Endothelial cell of umbilical vein (primary cell): ENCODE data around the gene CDC14B. TPM values are rescaled to one million over a fixed set of nuclear protein-coding genes. Genes with fewer than 3 reads are reported as not detected.

Experiments
- BruUV-seq: library from RNA; stranded (reverse); fragments of 400-500 nt; replicated peaks from 2 replicates; lab custom pipeline; 2021; lab: Mats Ljungman, UMichigan
- CTCF ChIA-PET: fragments of 300-600, 350-600 bp; sonication (Branson Sonifier 250); formaldehyde crosslinking; loops from one replicate; lab custom pipeline; 2021; ENCODE audit warnings: antibody characterized with exemption, inconsistent platforms; lab: Charles Lee
- POLR2A ChIA-PET: fragments of 300-600, 350-600 bp; sonication (Branson Sonifier 250); formaldehyde crosslinking; loops from one replicate; lab custom pipeline; 2021; ENCODE audit warnings: antibody characterized with exemption, inconsistent platforms; lab: Charles Lee
- DNase-seq: peaks from one replicate; pipeline ENCODE4 v3.0.0-alpha.2; 2011; ENCODE audit warnings: low read depth, low spot score
- FAIRE-seq: peaks from 2 replicates; lab custom pipeline; 2011; peaks lifted over from hg19 to GRCh38; lab: Jason Lieb, UNC
- H2AFZ ChIP-seq: 2 replicates; pipeline ENCODE4 v1.6.0; 2012; ENCODE audit warnings: low read depth, low read length, control low read depth, inconsistent platforms
- H3K27ac ChIP-seq: 2 replicates; pipeline ENCODE4 v1.5.1; 2011; ENCODE audit warnings: low read depth, mild to moderate bottlenecking, control low read depth, low read length, moderate library complexity; ENCODE audit not compliant: insufficient read depth
- H3K27me3 ChIP-seq, 2 experiments: 2 replicates each; pipeline versions ENCODE4 v1.6.0 to v1.6.1; 2011; ENCODE audit warnings: low read length in 2 of 2, mixed read lengths in 1 of 2; ENCODE audit not compliant: control insufficient read depth in 2 of 2, insufficient read depth in 2 of 2
- H3K36me3 ChIP-seq, 2 experiments: 2 replicates in 1 of 2; 3 replicates in 1 of 2; pipeline ENCODE4 v1.5.1; 2011; ENCODE audit warnings: low read length in 2 of 2, mild to moderate bottlenecking in 1 of 2, moderate library complexity in 1 of 2; ENCODE audit not compliant: control insufficient read depth in 2 of 2, insufficient read depth in 2 of 2; ENCODE audit errors: extremely low read depth in 1 of 2
- H3K4me1 ChIP-seq: 3 replicates; pipeline ENCODE4 v1.5.1; 2011; ENCODE audit warnings: mild to moderate bottlenecking, low read length; ENCODE audit not compliant: control insufficient read depth, insufficient read depth; ENCODE audit errors: extremely low read depth
- H3K4me2 ChIP-seq: 2 replicates; pipeline ENCODE4 v1.6.1; 2011; ENCODE audit warnings: low read length, control low read depth, mixed read lengths; ENCODE audit not compliant: insufficient read depth
- H3K4me3 ChIP-seq, 3 experiments: fragments of 200-600 bp in 1 of 3; sonication (generic), shearing (Covaris generic) in 1 of 3; replicated peaks in 1 of 3; 2 replicates each; pipeline ENCODE4 v1.5.1; 2011 to 2016; ENCODE audit warnings: control low read depth in 3 of 3, low read length in 3 of 3, mild to moderate bottlenecking in 2 of 3, inconsistent platforms in 1 of 3, low read depth in 1 of 3, moderate library complexity in 1 of 3; ENCODE audit not compliant: insufficient read depth in 1 of 3
- H3K79me2 ChIP-seq: 2 replicates; pipeline ENCODE4 v1.6.0; 2012; ENCODE audit warnings: low read length, inconsistent platforms; ENCODE audit not compliant: control insufficient read depth, insufficient read depth
- H3K9ac ChIP-seq: replicated peaks from 2 replicates; pipeline ENCODE3; 2011; ENCODE audit warnings: low read length, control low read depth; ENCODE audit not compliant: insufficient read depth; ENCODE audit errors: extremely low read depth
- H3K9me1 ChIP-seq: replicated peaks from 3 replicates; pipeline ENCODE4 v1.6.0; 2011; ENCODE audit warnings: mild to moderate bottlenecking, low read length; ENCODE audit not compliant: control insufficient read depth, insufficient read depth; ENCODE audit errors: extremely low read depth
- H3K9me3 ChIP-seq: replicated peaks from 2 replicates; pipeline ENCODE4 v1.5.1; 2012; ENCODE audit warnings: low read length, inconsistent platforms; ENCODE audit not compliant: control insufficient read depth, insufficient read depth
- H4K20me1 ChIP-seq: replicated peaks from 2 replicates; pipeline ENCODE3; 2011; ENCODE audit warnings: mild to moderate bottlenecking, low read length; ENCODE audit not compliant: control insufficient read depth, insufficient read depth; ENCODE audit errors: extremely low read depth
- GATA2 ChIP-seq: IDR thresholded peaks from 2 replicates; pipeline ENCODE4 v1.7.0; 2011; ENCODE audit warnings: low read depth, mild to moderate bottlenecking, moderate library complexity, mixed read lengths, low read length; ENCODE audit not compliant: insufficient read length, insufficient read depth
- JUN ChIP-seq: IDR thresholded peaks from 2 replicates; pipeline ENCODE4 v1.6.1; 2011; ENCODE audit warnings: borderline replicate concordance, low read depth; ENCODE audit not compliant: insufficient read length, insufficient read depth
- MYC ChIP-seq: IDR thresholded peaks from one replicate; pipeline ENCODE4 v1.6.1; 2011; ENCODE audit warnings: mild to moderate bottlenecking, low read depth, low read length
- POLR2A ChIP-seq: IDR thresholded peaks from 2 replicates; pipeline ENCODE4 v1.6.1; 2012; ENCODE audit warnings: low read depth, mild to moderate bottlenecking, control low read depth, low read length
- POLR2AphosphoS5 ChIP-seq: IDR thresholded peaks from 2 replicates; pipeline ENCODE4 v1.6.1; 2012; ENCODE audit warnings: low read depth, mild to moderate bottlenecking, control low read depth, low read length, moderate library complexity; ENCODE audit not compliant: insufficient read depth
- dilution Hi-C: fragments of 300-500 bp; cut with MboI; formaldehyde crosslinking; loops from one replicate; pipeline ENCODE4 v1.15.0; 2019; ENCODE audit warnings: low sequenced_read_pairs; ENCODE audit not compliant: extremely low pct_ligation_motif_present
- intact Hi-C: fragments of 100-400 bp; cut with micrococcal nuclease; formaldehyde crosslinking; loops from one replicate; pipeline ENCODE4 v1.10.0; 2022
- polyA plus RNA-seq, 4 experiments: library from polyadenylated mRNA; depleted of rRNA in 3 of 4; stranded (reverse) in 3 of 4; unstranded in 1 of 4; fragments of >200 nt; gene quantifications; 2 replicates each; pipeline versions ENCODE4 v1.2.1 to v1.2.3, GENCODE V29; 2011 to 2012; ENCODE audit warnings: missing spikeins in 1 of 4
- total RNA-seq: library from RNA; stranded (reverse); gene quantifications from 2 replicates; pipeline ENCODE4 v1.2.3, GENCODE V29; 2021

The CDC14B gene
- total and polyA plus RNA-seq, 2 donors (not counting 3 experiments of a cell fraction or from before 2014, with no cell fraction given) = 0.39 to 0.93 TPM

GRCh38 chr9:96492993-96493531, 126.6 kb downstream of the CDC14B start:
- no peak for DNase-seq
- H3K4me2 ChIP-seq = no peak overlapping the region
- H3K36me3 ChIP-seq = peaks cover 3% of the 10 kb centered on the region in 2 experiments
- POLR2A ChIA-PET = no interaction called here
- H3K9me1 ChIP-seq = no peaks in the 10 kb centered on the region
- CTCF ChIA-PET = no interaction called here
- no peaks in the 10 kb centered on the region for H3K4me1 ChIP-seq
- no TSS peak for BruUV-seq
- no peaks in the 10 kb centered on the region for H3K27me3 ChIP-seq
- H3K79me2 ChIP-seq = no peaks in the 10 kb centered on the region
- H3K9me3 ChIP-seq = no peaks in the 10 kb centered on the region
- H3K27ac ChIP-seq = no peak overlapping the region
- no peak overlapping the region for H3K9ac ChIP-seq
- FAIRE-seq = no peak
- no peaks in the 10 kb centered on the region for H4K20me1 ChIP-seq
- no peak overlapping the region for H3K4me3 ChIP-seq
- no peak overlapping the region for H2AFZ ChIP-seq
- intact Hi-C loops (no loop called here), dilution Hi-C loops (no loop called here)
- TF ChIP-seq GATA2 (no peak), POLR2AphosphoS5 (no peak), MYC (no peak)

- no peak overlapping the region for H3K4me2 ChIP-seq
- H3K27me3 ChIP-seq = no peaks in the 10 kb centered on the region
- intact Hi-C loops = no loop called here
- POLR2A ChIA-PET = no interaction called here
- no peak for DNase-seq
- BruUV-seq = no TSS peak
- TF ChIP-seq POLR2A (no peak), JUN (no peak)
- dilution Hi-C loops = no loop called here
- no peaks in the 10 kb centered on the region for H4K20me1 ChIP-seq
- H3K27ac ChIP-seq = no peak overlapping the region
- CTCF ChIA-PET = no interaction called here
- no peak overlapping the region for H2AFZ ChIP-seq
- H3K36me3 ChIP-seq = peaks cover 3% of the 10 kb centered on the region in 2 experiments
- H3K4me3 ChIP-seq = no peak overlapping the region
- no peaks in the 10 kb centered on the region for H3K9me1 ChIP-seq
- no peaks in the 10 kb centered on the region for H3K79me2 ChIP-seq
- no peak for FAIRE-seq
- H3K9ac ChIP-seq = no peak overlapping the region
- no peaks in the 10 kb centered on the region for H3K9me3 ChIP-seq
- H3K4me1 ChIP-seq = no peaks in the 10 kb centered on the region
Measured at GRCh38 chr9:96491880-96492525, 127.6 kb downstream of the CDC14B start.
